HepG2 (cell line): ENCODE data around the gene EGR1. TPM values are rescaled to one million over a fixed set of nuclear protein-coding genes. Genes with fewer than 3 reads are reported as not detected.

ENCODE experiments used
- ATF3 ChIP-seq: sonication (generic); formaldehyde crosslinking; IDR thresholded peaks from 2 replicates; pipeline ENCODE4 v1.4.0; 2020; ENCODE audit warnings: missing genetic modification reagents
- BCL6 ChIP-seq: IDR thresholded peaks from 2 replicates; pipeline ENCODE4 v1.6.1; 2016; ENCODE audit warnings: missing genetic modification reagents, missing compliant biosample characterization
- GABPA ChIP-seq, 2 experiments: IDR thresholded peaks; 2 replicates each; pipeline ENCODE4 v1.6.1; 2011 to 2016; ENCODE audit warnings: low read depth in 2 of 2, low read length in 1 of 2, missing biosample characterization in 1 of 2, missing genetic modification characterization in 1 of 2
- HDAC1 ChIP-seq: sonication (generic); formaldehyde crosslinking; IDR thresholded peaks from 2 replicates; pipeline ENCODE4 v1.5.1; 2020; ENCODE audit warnings: mild to moderate bottlenecking, missing genetic modification reagents
- HMG20B ChIP-seq: conservative IDR thresholded peaks from 2 replicates; pipeline ENCODE4 v1.6.1; 2016; ENCODE audit warnings: missing genetic modification reagents, missing compliant biosample characterization
- KLF6 ChIP-seq: IDR thresholded peaks from 2 replicates; pipeline ENCODE4 v1.8.0; 2016; ENCODE audit warnings: missing biosample characterization, missing genetic modification reagents
- MTF1 ChIP-seq: sonication (generic); formaldehyde crosslinking; IDR thresholded peaks from 2 replicates; pipeline ENCODE4 v1.5.0; 2020; ENCODE audit warnings: missing genetic modification reagents
- RBFOX2 ChIP-seq: fragments of 200-400 bp; formaldehyde crosslinking; IDR thresholded peaks from 2 replicates; pipeline ENCODE4 v1.6.1; 2017; ENCODE audit warnings: low read depth, mild to moderate bottlenecking, low read length
- REST ChIP-seq, 2 experiments: IDR thresholded peaks; 2 replicates each; pipeline ENCODE4 v1.6.1; 2011 to 2012; ENCODE audit warnings: low read length in 2 of 2, borderline replicate concordance in 1 of 2, low read depth in 1 of 2, mild to moderate bottlenecking in 1 of 2, moderate library complexity in 1 of 2
- TARDBP ChIP-seq: sonication (generic); formaldehyde crosslinking; IDR thresholded peaks from 2 replicates; pipeline ENCODE4 v1.8.0; 2022; ENCODE audit warnings: mild to moderate bottlenecking, missing genetic modification reagents
- ZHX2 ChIP-seq, 2 experiments: sonication (generic) in 1 of 2; formaldehyde crosslinking in 1 of 2; IDR thresholded peaks; 2 replicates each; pipeline versions ENCODE4 v1.6.1 to v1.9.0; 2014 to 2022; ENCODE audit warnings: antibody characterized with exemption in 1 of 2, borderline replicate concordance in 1 of 2, inconsistent platforms in 1 of 2, low read depth in 1 of 2, missing genetic modification reagents in 1 of 2
- ZNF350 ChIP-seq: sonication (generic); formaldehyde crosslinking; IDR thresholded peaks from 2 replicates; pipeline ENCODE4 v1.4.0; 2020; ENCODE audit warnings: mild to moderate bottlenecking, low read depth, missing genetic modification reagents, borderline replicate concordance
- ZNF512 ChIP-seq: sonication (generic); formaldehyde crosslinking; IDR thresholded peaks from 2 replicates; pipeline ENCODE4 v1.4.0; 2020; ENCODE audit warnings: mild to moderate bottlenecking, missing genetic modification reagents
- ZNF766 ChIP-seq: sonication (generic); formaldehyde crosslinking; IDR thresholded peaks from 2 replicates; pipeline ENCODE4 v1.5.0; 2020; ENCODE audit warnings: missing genetic modification reagents, borderline replicate concordance
- polyA plus RNA-seq, 8 experiments: library from polyadenylated mRNA; depleted of rRNA in 3 of 8; stranded (reverse) in 7 of 8; unstranded in 1 of 8; fragments of >200 nt; fragmentation: Illumina TruSeq in 4 of 8; extraction: Trizol in 4 of 8; gene quantifications; 2 replicates each; pipeline versions ENCODE4 v1.2.1 to v1.2.3, GENCODE V29; 2011 to 2016; ENCODE audit warnings: low read depth in 4 of 8, missing spikeins in 1 of 8, mixed read lengths in 1 of 8; ENCODE audit not compliant: insufficient read depth in 1 of 8
- total RNA-seq, 5 experiments: library from RNA; depleted of rRNA; stranded (reverse); fragments of >200 nt; fragmentation: Illumina TruSeq; extraction: Trizol; gene quantifications; 2 replicates each; pipeline ENCODE4 v1.2.3, GENCODE V29; 2016; ENCODE audit warnings: low read depth in 1 of 5

The EGR1 gene
- total and polyA plus RNA-seq, 2 of the 13 experiments (the other 11 are each of a cell fraction or from before 2014, with no cell fraction given) = 4.1 to 4.5 TPM

- TF ChIP-seq ZNF766 (CRISPR knock-in tag) (no peak), RBFOX2 (no peak), HMG20B (no peak), MTF1 (no peak), HDAC1 (CRISPR knock-in tag) (no peak), ATF3 (CRISPR knock-in tag) (no peak), ZNF512 (CRISPR knock-in tag) (no peak), BCL6 (CRISPR knock-in tag) (no peak), TARDBP (CRISPR knock-in tag) (no peak), REST (IDR thresholded peaks at IDR 0.05; ENCODE audit: borderline replicate concordance in 1 of 2, low read depth in 1 of 2, low read length in 2 of 2) (no peak), ZNF350 (CRISPR knock-in tag) (no peak), GABPA (IDR thresholded peaks at IDR 0.05; ENCODE audit: low read depth, low read length) (no peak), GABPA (CRISPR knock-in tag; IDR thresholded peaks at IDR 0.05; ENCODE audit: low read depth) (no peak), KLF6 (CRISPR knock-in tag) (no peak), ZHX2 (IDR thresholded peaks at IDR 0.05; ENCODE audit: low read depth) (no peak), ZHX2 (CRISPR knock-in tag; IDR thresholded peaks at IDR 0.05; ENCODE audit: borderline replicate concordance) (no peak)
Measured at GRCh38 chr5:138449501-138450239, 15.6 kb upstream of the EGR1 start (continued).
